ENCODE measurements around the gene SNX30.

DNA sequence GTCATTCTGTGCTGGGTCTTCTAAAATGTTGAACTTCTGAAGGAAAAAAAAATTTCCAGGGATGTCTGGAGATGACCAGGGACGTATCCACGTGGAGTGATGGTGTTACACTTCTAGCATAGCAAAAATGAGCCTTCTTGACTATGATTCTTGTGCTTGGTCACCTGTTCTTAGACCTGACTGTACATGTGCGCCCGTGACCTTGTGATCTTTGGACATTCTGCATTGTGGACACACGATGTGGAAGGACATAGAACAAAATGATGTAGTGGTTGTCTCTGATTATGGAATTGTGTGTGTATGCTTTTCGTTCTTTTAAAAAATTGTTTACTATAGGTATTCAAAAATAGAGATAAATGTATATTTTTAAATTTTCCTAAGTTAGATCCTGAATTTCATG is 61.0 kb downstream of the SNX30 start:
- no peak for TF ChIP-seq POLR2A (IDR thresholded peaks at IDR 0.05; ENCODE audit: low read depth)
- TF ChIP-seq, protein P1, sequence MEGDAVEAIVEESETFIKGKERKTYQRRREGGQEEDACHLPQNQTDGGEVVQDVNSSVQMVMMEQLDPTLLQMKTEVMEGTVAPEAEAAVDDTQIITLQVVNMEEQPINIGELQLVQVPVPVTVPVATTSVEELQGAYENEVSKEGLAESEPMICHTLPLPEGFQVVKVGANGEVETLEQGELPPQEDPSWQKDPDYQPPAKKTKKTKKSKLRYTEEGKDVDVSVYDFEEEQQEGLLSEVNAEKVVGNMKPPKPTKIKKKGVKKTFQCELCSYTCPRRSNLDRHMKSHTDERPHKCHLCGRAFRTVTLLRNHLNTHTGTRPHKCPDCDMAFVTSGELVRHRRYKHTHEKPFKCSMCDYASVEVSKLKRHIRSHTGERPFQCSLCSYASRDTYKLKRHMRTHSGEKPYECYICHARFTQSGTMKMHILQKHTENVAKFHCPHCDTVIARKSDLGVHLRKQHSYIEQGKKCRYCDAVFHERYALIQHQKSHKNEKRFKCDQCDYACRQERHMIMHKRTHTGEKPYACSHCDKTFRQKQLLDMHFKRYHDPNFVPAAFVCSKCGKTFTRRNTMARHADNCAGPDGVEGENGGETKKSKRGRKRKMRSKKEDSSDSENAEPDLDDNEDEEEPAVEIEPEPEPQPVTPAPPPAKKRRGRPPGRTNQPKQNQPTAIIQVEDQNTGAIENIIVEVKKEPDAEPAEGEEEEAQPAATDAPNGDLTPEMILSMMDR (IDR thresholded peaks at IDR 0.05) = no peak
- TF ChIP-seq EP300 (IDR thresholded peaks at IDR 0.05) = no peak
- TF ChIP-seq POLR2AphosphoS5 (IDR thresholded peaks at IDR 0.05) = no peak
